GM18951 (cell line): ENCODE results near the gene PICK1.
"Not testable (repeated sequence)": the region's sequence is repeated elsewhere in the genome, so short reads cannot be mapped to it uniquely, and the experiment has no call there.

ENCODE experiments used
- POLR2A ChIP-seq: IDR thresholded peaks from 4 replicates; pipeline ENCODE4 v1.6.1; 2011; ENCODE audit warnings: mild to moderate bottlenecking; ENCODE audit not compliant: insufficient read length, insufficient read depth; ENCODE audit errors: extremely low read depth
- in situ Hi-C: fragments of 300-500 bp; cut with MboI; formaldehyde crosslinking; loops from one replicate; pipeline ENCODE4 v1.12.0; 2022; ENCODE audit warnings: low sequenced_read_pairs, mixed read lengths, inconsistent platforms; ENCODE audit not compliant: unreplicated experiment

PICK1 gene

GRCh38 chr22:38110008-38110862, 53.0 kb downstream of the PICK1 start, which contains the start of gene BAIAP2L2:
Gene BAIAP2L2, minus strand, starts transcription at chr22:38110684. Its CDS starts 159 bp downstream, at chr22:38110525.
- in situ Hi-C loops = no loop called here

GRCh38 chr22:38110863-38111852, 54.0 kb downstream of the PICK1 start:
- in situ Hi-C loops = no loop called here
- no peak for TF ChIP-seq POLR2A

More at GRCh38 chr22:38110008-38110862, 53.0 kb downstream of the PICK1 start, which contains the start of gene BAIAP2L2:
- no peak for TF ChIP-seq POLR2A

- in situ Hi-C loops = no loop called here
Observed at GRCh38 chr22:38111925-38112355, 54.7 kb downstream of the PICK1 start.

DNA sequence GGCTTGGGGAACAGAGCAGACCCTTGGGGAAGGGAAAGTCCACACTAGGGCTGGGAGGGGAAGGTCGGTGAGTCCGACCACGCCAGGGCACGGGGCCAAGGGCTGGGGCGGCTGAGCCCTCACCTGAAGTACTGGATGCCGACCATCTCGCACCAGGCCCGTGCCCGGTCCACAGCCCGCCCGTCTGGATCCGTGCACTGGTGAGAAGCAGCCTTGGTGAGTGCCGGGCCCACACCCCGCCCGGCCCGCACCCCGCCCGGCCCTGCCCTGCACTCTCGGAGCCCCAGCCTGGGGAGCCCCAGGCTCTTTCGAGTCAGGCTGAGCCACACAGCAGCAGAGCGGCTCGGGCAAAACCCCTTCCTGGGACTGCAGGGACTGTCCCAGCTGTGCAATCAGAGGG, 55.2 kb downstream of the PICK1 start:
- no peak for TF ChIP-seq POLR2A
- in situ Hi-C loops = no loop called here

More at GRCh38 chr22:38111925-38112355, 54.7 kb downstream of the PICK1 start:
- TF ChIP-seq POLR2A = no peak

GRCh38 chr22:38114484-38115398, 57.5 kb downstream of the PICK1 start:
- in situ Hi-C loops = no loop called here
- no peak for TF ChIP-seq POLR2A

- in situ Hi-C loops = no loop called here
- TF ChIP-seq POLR2A = no peak
Observed at GRCh38 chr22:38115423-38116205, 58.4 kb downstream of the PICK1 start.

GRCh38 chr22:38117556-38117955, 60.4 kb downstream of the PICK1 start:
- in situ Hi-C loops = not testable (repeated sequence)

GRCh38 chr22:38118182-38118581, 61.0 kb downstream of the PICK1 start:
- TF ChIP-seq POLR2A = no peak
- in situ Hi-C loops = no loop called here

DNA sequence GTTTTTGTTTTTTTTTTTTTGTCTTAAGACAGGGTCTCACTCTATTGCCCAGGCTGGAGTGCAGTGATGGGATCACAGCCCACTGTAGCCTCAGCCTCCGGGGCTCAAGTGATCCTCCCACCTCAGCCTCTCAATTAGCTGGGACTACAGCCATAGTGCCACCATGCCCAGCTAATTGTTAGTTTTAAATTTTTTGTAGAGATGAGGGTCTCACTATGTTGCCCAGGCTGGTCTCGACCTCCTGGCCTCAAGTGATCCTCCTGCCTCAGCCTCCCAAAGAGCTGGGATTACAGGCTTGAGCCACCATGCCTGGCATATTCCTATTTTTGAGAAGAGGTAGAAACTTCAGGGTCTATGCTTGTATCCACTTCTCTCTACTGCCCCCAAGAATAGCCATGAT, 61.5 kb downstream of the PICK1 start:
- in situ Hi-C loops = not testable (repeated sequence)

GRCh38 chr22:38120359-38121110, 63.3 kb downstream of the PICK1 start:
- TF ChIP-seq POLR2A = no peak
- in situ Hi-C loops = no loop called here

- in situ Hi-C loops = no loop called here
- TF ChIP-seq POLR2A = no peak
Observed at GRCh38 chr22:38122616-38123015, 65.4 kb downstream of the PICK1 start.

- in situ Hi-C loops = no loop called here
- no peak for TF ChIP-seq POLR2A
Observed at GRCh38 chr22:38124236-38124974, 67.2 kb downstream of the PICK1 start.
